Mucosa of descending colon (tissue), 3 donors: Measurements from ENCODE around the gene AFP. TPM values are rescaled to one million over a fixed set of nuclear protein-coding genes. Genes with fewer than 3 reads are reported as not detected.

Source experiments
- ATAC-seq: fragments of 200-7000 bp; cut with Tn5 transposase; one replicate; pipeline ENCODE4 v1.9.1; 2020; ENCODE audit warnings: mild to moderate bottlenecking, moderate library complexity
- DNase-seq, 3 donors: peaks; one replicate each; pipeline ENCODE4 v3.0.0-alpha.2; 2020
- H3K36me3 ChIP-seq: fragments of 200-600 bp; one replicate; pipeline ENCODE4 v1.8.0; 2021; ENCODE audit warnings: low read depth, mild to moderate bottlenecking
- H3K4me1 ChIP-seq: fragments of 200-600 bp; one replicate; pipeline ENCODE4 v1.8.0; 2021; ENCODE audit warnings: low read depth, mild to moderate bottlenecking
- H3K4me3 ChIP-seq: fragments of 200-600 bp; one replicate; pipeline ENCODE4 v1.8.0; 2021; ENCODE audit warnings: mild to moderate bottlenecking
- H3K9me3 ChIP-seq: fragments of 200-600 bp; one replicate; pipeline ENCODE4 v1.8.0; 2021; ENCODE audit warnings: mild to moderate bottlenecking
- intact Hi-C, 2 donors: fragments of 100-400 bp; cut with DNase I in 1 of 2; cut with micrococcal nuclease in 1 of 2; formaldehyde crosslinking; loops; one replicate each; pipeline versions ENCODE4 v1.11.0 to v1.11.1; 2022; cut with DNase I, micrococcal nuclease
- total RNA-seq, 3 donors: library from RNA; stranded (reverse); fragmentation: NEBNext Ultra II Directional in 2 of 3; extraction: Animal tissue kit (Norgen Biotek cat#: 25700) in 2 of 3; gene quantifications; one replicate each; pipeline versions ENCODE4 v1.2.1 to v1.2.4, GENCODE V29; 2021 to 2023
- TF ChIP-seq, protein P1 (sequence below): fragments of 200-600 bp; IDR thresholded peaks from one replicate; pipeline ENCODE4 v1.8.0; 2022; ENCODE audit warnings: antibody characterized with exemption, mild to moderate bottlenecking
- donor health status: DM: no; HTN: no; CAD: no; lungs with moderate emphysema.
- donor health status: DM: no; HTN: no; CAD: no.
- donor health status: DM: no; HTN: yes; CAD: no.

AFP gene
- total RNA-seq, 3 donors from 2014 or later, result not detected

DNA sequence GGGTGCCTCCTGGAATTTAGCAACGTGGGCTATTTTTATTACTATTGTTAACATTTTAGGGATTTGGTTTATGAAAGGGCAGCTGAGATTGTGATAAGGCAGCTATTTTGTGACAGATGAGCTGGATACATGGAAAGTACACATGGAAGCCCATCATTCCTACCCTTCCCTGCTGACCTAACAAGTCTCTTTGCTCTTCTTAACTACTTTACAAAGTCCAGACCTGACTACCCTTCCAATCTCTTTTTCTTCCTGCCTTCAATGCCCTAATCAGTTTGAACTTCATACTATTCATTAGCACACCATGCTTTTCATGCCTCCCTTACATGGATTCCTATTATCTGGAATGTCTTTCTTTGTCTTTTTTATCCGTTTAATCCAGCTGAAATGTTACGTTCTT lies 9.4 kb upstream of the AFP start:
- no peak for DNase-seq
- H3K36me3 ChIP-seq, result no peaks in the 10 kb centered on the region
- H3K4me1 ChIP-seq, result no peaks in the 10 kb centered on the region
- intact Hi-C loops, result no loop called here
- TF ChIP-seq, protein P1, sequence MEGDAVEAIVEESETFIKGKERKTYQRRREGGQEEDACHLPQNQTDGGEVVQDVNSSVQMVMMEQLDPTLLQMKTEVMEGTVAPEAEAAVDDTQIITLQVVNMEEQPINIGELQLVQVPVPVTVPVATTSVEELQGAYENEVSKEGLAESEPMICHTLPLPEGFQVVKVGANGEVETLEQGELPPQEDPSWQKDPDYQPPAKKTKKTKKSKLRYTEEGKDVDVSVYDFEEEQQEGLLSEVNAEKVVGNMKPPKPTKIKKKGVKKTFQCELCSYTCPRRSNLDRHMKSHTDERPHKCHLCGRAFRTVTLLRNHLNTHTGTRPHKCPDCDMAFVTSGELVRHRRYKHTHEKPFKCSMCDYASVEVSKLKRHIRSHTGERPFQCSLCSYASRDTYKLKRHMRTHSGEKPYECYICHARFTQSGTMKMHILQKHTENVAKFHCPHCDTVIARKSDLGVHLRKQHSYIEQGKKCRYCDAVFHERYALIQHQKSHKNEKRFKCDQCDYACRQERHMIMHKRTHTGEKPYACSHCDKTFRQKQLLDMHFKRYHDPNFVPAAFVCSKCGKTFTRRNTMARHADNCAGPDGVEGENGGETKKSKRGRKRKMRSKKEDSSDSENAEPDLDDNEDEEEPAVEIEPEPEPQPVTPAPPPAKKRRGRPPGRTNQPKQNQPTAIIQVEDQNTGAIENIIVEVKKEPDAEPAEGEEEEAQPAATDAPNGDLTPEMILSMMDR, result no peak
- no peak for ATAC-seq
- H3K4me3 ChIP-seq, result no peak overlapping the region
- H3K9me3 ChIP-seq, result no peaks in the 10 kb centered on the region

GRCh38 chr4:73429118-73429517 lies 6.9 kb upstream of the AFP start:
- ATAC-seq, result no peak
- TF ChIP-seq, protein P1, result no peak
- DNase-seq, result no peak
- H3K36me3 ChIP-seq, result no peaks in the 10 kb centered on the region
- intact Hi-C loops, result no loop called here
- peaks cover 7% of the 10 kb centered on the region for H3K4me1 ChIP-seq
- H3K4me3 ChIP-seq, result no peak overlapping the region
- no peaks in the 10 kb centered on the region for H3K9me3 ChIP-seq

DNA sequence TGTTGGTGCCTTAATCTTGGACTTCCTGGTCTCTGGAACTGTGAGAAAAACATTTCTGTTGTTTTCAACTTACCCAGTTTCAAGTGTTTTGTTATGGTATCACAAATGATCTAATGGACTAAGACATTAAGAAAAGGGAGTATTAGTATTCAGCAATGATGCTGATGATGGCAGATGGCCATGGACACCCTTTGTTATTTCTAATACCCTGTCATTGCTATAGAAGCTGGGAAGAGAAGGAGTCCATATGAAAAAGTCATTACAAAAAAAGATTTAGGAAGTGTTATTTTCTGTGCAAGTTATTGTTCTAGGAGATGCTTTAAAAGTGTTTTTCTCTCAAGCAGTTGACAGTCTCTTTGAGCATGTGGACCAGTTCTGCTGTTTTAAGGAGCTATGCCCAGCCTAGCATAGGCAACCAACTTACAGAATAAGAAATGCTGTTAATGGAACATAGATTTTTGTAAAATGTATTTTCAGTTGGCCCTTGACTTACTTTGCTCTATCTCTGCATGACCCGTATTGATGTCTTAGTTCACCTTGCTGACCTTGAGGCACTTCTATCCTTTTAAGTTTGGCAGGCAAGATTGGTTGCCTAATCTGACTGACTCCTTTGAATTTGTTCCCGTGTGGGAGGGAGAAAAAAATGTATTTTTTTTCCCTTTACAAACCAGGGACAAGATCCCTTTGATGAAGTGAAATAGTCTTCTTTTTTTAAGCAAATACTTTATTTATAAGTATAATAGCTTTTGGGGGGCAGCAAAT lies 6.0 kb upstream of the AFP start:
- no peak for DNase-seq
- TF ChIP-seq, protein P1, result no peak
- H3K4me1 ChIP-seq, result peaks cover 7% of the 10 kb centered on the region
- no peaks in the 10 kb centered on the region for H3K9me3 ChIP-seq
- H3K4me3 ChIP-seq, result no peak overlapping the region
- intact Hi-C loops, result no loop called here
- H3K36me3 ChIP-seq, result no peaks in the 10 kb centered on the region
- ATAC-seq, result no peak

GRCh38 chr4:73431813-73432168 lies 4.2 kb upstream of the AFP start:
- no peak overlapping the region for H3K4me3 ChIP-seq
- no peaks in the 10 kb centered on the region for H3K36me3 ChIP-seq
- intact Hi-C loops, result no loop called here
- no peak for ATAC-seq
- H3K4me1 ChIP-seq, result peaks cover 7% of the 10 kb centered on the region
- TF ChIP-seq, protein P1, result no peak
- DNase-seq, result no peak
- H3K9me3 ChIP-seq, result no peaks in the 10 kb centered on the region

DNA sequence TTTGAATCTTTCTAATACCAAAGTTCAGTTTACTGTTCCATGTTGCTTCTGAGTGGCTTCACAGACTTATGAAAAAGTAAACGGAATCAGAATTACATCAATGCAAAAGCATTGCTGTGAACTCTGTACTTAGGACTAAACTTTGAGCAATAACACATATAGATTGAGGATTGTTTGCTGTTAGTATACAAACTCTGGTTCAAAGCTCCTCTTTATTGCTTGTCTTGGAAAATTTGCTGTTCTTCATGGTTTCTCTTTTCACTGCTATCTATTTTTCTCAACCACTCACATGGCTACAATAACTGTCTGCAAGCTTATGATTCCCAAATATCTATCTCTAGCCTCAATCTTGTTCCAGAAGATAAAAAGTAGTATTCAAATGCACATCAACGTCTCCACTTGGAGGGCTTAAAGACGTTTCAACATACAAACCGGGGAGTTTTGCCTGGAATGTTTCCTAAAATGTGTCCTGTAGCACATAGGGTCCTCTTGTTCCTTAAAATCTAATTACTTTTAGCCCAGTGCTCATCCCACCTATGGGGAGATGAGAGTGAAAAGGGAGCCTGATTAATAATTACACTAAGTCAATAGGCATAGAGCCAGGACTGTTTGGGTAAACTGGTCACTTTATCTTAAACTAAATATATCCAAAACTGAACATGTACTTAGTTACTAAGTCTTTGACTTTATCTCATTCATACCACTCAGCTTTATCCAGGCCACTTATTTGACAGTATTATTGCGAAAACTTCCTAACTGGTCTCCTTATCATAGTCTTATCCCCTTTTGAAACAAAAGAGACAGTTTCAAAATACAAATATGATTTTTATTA lies 3.6 kb upstream of the AFP start:
- Histone ChIP-seq H3K9me3 (no peaks in the 10 kb centered on the region), H3K4me1 (peaks cover 7% of the 10 kb centered on the region), H3K36me3 (no peaks in the 10 kb centered on the region), H3K4me3 (no peak overlapping the region)
- ATAC-seq (peak; percentile 34), DNase-seq (no peak)
- TF ChIP-seq, protein P1, result no peak
- intact Hi-C loops, result no loop called here
